ENCODE measurements around the gene GLIPR2. TPM values are rescaled to one million over a fixed set of nuclear protein-coding genes. Genes with fewer than 3 reads are reported as not detected.

GLIPR2 gene
- polyA plus RNA-seq, 2 donors = 3.7 to 8.0 TPM

GRCh38 chr9:36101916-36102741 lies 34.4 kb upstream of the GLIPR2 start:
- Histone ChIP-seq H3K9me3 (ENCODE audit: control insufficient read depth in 2 of 2, insufficient read depth in 1 of 2, low read depth in 1 of 2, low read length in 1 of 2) (no peaks in the 10 kb centered on the region), H3K27ac (ENCODE audit: low read depth in 2 of 2, low read length in 1 of 2) (no peak overlapping the region), H3K27me3 (ENCODE audit: control insufficient read depth in 1 of 2, insufficient read depth in 2 of 2, low read length in 2 of 2) (no peaks in the 10 kb centered on the region), H3K36me3 (ENCODE audit: control insufficient read depth in 2 of 2, insufficient read depth in 2 of 2, low read length in 1 of 2) (no peaks in the 10 kb centered on the region), H3K4me1 (ENCODE audit: control insufficient read depth in 2 of 2, insufficient read depth in 2 of 2, low read length in 1 of 2) (no peaks in the 10 kb centered on the region), H3K4me3 (ENCODE audit: low read depth in 1 of 2, low read length in 2 of 2) (no peak overlapping the region)
- WGBS, 2 donors = 52 to 64% methylated on average over 4 of the region's 4 CpGs

- no peak overlapping the region for H3K27ac ChIP-seq (ENCODE audit: low read depth in 2 of 2, low read length in 1 of 2)
- no peak overlapping the region for H3K4me3 ChIP-seq (ENCODE audit: low read depth in 1 of 2, low read length in 2 of 2)
- no peaks in the 10 kb centered on the region for H3K27me3 ChIP-seq (ENCODE audit: control insufficient read depth in 1 of 2, insufficient read depth in 2 of 2, low read length in 2 of 2)
- 68 to 77% methylated on average over 10 of the region's 10 CpGs for WGBS, 2 donors
- no peaks in the 10 kb centered on the region for H3K36me3 ChIP-seq (ENCODE audit: control insufficient read depth in 2 of 2, insufficient read depth in 2 of 2, low read length in 1 of 2)
- no peaks in the 10 kb centered on the region for H3K9me3 ChIP-seq (ENCODE audit: control insufficient read depth in 2 of 2, insufficient read depth in 1 of 2, low read depth in 1 of 2, low read length in 1 of 2)
- no peaks in the 10 kb centered on the region for H3K4me1 ChIP-seq (ENCODE audit: control insufficient read depth in 2 of 2, insufficient read depth in 2 of 2, low read length in 1 of 2)
These were observed 33.6 kb upstream of the GLIPR2 start for GRCh38 chr9:36102742-36103495.

DNA sequence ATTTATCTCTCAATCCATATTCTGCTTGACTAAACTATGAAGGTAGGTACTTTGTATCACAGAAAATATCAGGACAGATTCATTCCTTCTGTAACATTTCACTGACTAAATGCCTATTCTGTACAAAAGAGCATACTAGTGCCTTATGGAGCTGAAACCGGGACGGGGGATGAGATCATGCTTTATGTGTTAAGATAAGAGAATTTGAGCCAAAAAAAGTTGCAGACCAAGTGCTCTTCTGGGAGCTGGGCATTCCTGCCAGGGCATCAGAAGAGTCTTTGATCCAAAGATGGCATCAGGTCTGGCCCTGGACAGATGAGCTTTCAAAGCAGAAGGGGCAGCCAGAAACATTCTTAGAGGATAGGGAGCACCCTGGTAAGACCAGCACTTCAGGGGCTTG lies 27.5 kb upstream of the GLIPR2 start:
- no peaks in the 10 kb centered on the region for H3K27me3 ChIP-seq (ENCODE audit: control insufficient read depth in 1 of 2, insufficient read depth in 2 of 2, low read length in 2 of 2)
- H3K4me1 ChIP-seq (ENCODE audit: control insufficient read depth in 2 of 2, insufficient read depth in 2 of 2, low read length in 1 of 2) = no peaks in the 10 kb centered on the region
- no peak overlapping the region for H3K27ac ChIP-seq (ENCODE audit: low read depth in 2 of 2, low read length in 1 of 2)
- no peaks in the 10 kb centered on the region for H3K36me3 ChIP-seq (ENCODE audit: control insufficient read depth in 2 of 2, insufficient read depth in 2 of 2, low read length in 1 of 2)
- H3K9me3 ChIP-seq (ENCODE audit: control insufficient read depth in 2 of 2, insufficient read depth in 1 of 2, low read depth in 1 of 2, low read length in 1 of 2) = no peaks in the 10 kb centered on the region
- H3K4me3 ChIP-seq (ENCODE audit: low read depth in 1 of 2, low read length in 2 of 2) = no peak overlapping the region
- WGBS, 2 donors = 77 to 79% methylated on average over 2 of the region's 2 CpGs

DNA sequence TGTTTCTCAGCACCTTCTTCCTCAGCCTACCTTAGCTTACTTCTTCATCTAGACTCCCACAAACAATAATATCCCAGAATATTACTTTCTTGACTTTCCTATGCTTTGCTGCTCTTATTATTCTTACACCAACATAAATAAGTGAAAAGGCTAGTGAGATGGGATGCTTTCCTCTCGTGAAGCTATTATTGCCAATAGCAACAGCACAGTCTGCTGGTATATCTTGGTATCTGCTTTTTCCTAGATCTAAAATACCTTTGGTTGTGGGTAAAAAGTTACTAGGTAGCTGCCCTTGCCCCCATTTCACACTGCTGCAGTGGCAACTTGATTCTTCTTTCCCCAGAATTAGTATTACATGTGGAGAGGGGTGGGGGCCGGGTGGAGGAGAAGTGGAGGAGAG lies 26.1 kb upstream of the GLIPR2 start:
- Histone ChIP-seq H3K27me3 (ENCODE audit: control insufficient read depth in 1 of 2, insufficient read depth in 2 of 2, low read length in 2 of 2) (no peaks in the 10 kb centered on the region), H3K36me3 (ENCODE audit: control insufficient read depth in 2 of 2, insufficient read depth in 2 of 2, low read length in 1 of 2) (no peaks in the 10 kb centered on the region), H3K4me3 (ENCODE audit: low read depth in 1 of 2, low read length in 2 of 2) (no peak overlapping the region), H3K27ac (ENCODE audit: low read depth in 2 of 2, low read length in 1 of 2) (no peak overlapping the region), H3K9me3 (ENCODE audit: control insufficient read depth in 2 of 2, insufficient read depth in 1 of 2, low read depth in 1 of 2, low read length in 1 of 2) (no peaks in the 10 kb centered on the region), H3K4me1 (ENCODE audit: control insufficient read depth in 2 of 2, insufficient read depth in 2 of 2, low read length in 1 of 2) (no peaks in the 10 kb centered on the region)
- WGBS, 2 donors = 88 to 92% methylated on average over 2 of the region's 2 CpGs

DNA sequence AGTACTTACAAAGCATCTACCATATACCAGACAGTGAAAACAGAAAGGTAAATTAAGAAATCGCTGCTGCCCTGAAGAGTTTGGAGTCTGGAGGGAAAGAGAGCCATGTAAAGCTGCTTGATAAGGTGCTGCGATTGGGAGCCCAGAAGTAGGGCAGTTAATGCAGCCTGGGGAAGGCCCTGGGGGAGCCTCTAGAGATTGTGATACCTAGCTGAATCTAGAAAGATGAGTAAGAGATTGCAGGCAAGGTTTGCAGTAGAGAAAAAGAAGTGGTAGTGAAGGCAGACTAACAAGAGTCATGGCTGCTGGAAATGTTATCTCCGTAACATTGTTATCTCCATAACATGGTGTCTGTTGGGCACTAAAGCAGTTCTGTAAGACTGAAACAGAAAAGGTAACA lies 24.0 kb upstream of the GLIPR2 start:
- no peak overlapping the region for H3K27ac ChIP-seq (ENCODE audit: low read depth in 2 of 2, low read length in 1 of 2)
- H3K9me3 ChIP-seq (ENCODE audit: control insufficient read depth in 2 of 2, insufficient read depth in 1 of 2, low read depth in 1 of 2, low read length in 1 of 2) = no peaks in the 10 kb centered on the region
- no peak overlapping the region for H3K4me3 ChIP-seq (ENCODE audit: low read depth in 1 of 2, low read length in 2 of 2)
- H3K27me3 ChIP-seq (ENCODE audit: control insufficient read depth in 1 of 2, insufficient read depth in 2 of 2, low read length in 2 of 2) = no peaks in the 10 kb centered on the region
- 94% methylated on average over 3 of the region's 3 CpGs for WGBS, 2 donors
- no peaks in the 10 kb centered on the region for H3K4me1 ChIP-seq (ENCODE audit: control insufficient read depth in 2 of 2, insufficient read depth in 2 of 2, low read length in 1 of 2)
- no peaks in the 10 kb centered on the region for H3K36me3 ChIP-seq (ENCODE audit: control insufficient read depth in 2 of 2, insufficient read depth in 2 of 2, low read length in 1 of 2)

GRCh38 chr9:36113999-36114398 lies 22.5 kb upstream of the GLIPR2 start:
- Histone ChIP-seq H3K36me3 (ENCODE audit: control insufficient read depth in 2 of 2, insufficient read depth in 2 of 2, low read length in 1 of 2) (peaks cover 0 to 4% of the 10 kb centered on the region in 2 donors), H3K27me3 (ENCODE audit: control insufficient read depth in 1 of 2, insufficient read depth in 2 of 2, low read length in 2 of 2) (no peaks in the 10 kb centered on the region), H3K27ac (ENCODE audit: low read depth in 2 of 2, low read length in 1 of 2) (no peak overlapping the region), H3K9me3 (ENCODE audit: control insufficient read depth in 2 of 2, insufficient read depth in 1 of 2, low read depth in 1 of 2, low read length in 1 of 2) (no peaks in the 10 kb centered on the region), H3K4me3 (ENCODE audit: low read depth in 1 of 2, low read length in 2 of 2) (no peak overlapping the region), H3K4me1 (ENCODE audit: control insufficient read depth in 2 of 2, insufficient read depth in 2 of 2, low read length in 1 of 2) (no peaks in the 10 kb centered on the region)
- 79 to 83% methylated on average over 2 of the region's 2 CpGs for WGBS, 2 donors

DNA sequence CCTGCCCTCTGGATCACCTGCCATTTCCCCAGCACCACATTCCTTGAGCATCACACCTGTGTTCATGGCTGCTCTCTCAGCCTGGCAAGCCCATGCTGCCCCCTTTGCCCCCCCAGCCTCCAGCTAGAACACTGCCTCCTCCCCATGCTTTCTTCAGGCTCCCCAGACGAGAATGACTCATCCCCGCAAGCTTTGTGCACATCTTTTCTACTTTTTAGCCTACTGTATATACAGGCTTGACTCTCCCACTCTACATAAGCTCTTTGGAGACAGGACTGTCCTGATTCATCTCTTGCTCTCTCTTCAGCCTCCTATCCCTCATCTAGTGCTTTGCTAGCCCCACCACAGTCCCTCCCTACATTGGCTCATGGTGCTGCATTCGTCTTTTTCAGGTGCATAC lies 19.9 kb upstream of the GLIPR2 start:
- 82 to 88% methylated on average over 3 of the region's 3 CpGs for WGBS, 2 donors
- no peaks in the 10 kb centered on the region for H3K9me3 ChIP-seq (ENCODE audit: control insufficient read depth in 2 of 2, insufficient read depth in 1 of 2, low read depth in 1 of 2, low read length in 1 of 2)

GRCh38 chr9:36118201-36118600 lies 18.3 kb upstream of the GLIPR2 start:
- WGBS, 2 donors = 94 to 96% methylated on average over 2 of the region's 2 CpGs
- H3K4me1 ChIP-seq (ENCODE audit: control insufficient read depth in 2 of 2, insufficient read depth in 2 of 2, low read length in 1 of 2) = no peaks in the 10 kb centered on the region
- H3K36me3 ChIP-seq (ENCODE audit: control insufficient read depth in 2 of 2, insufficient read depth in 2 of 2, low read length in 1 of 2) = peaks cover 0 to 7% of the 10 kb centered on the region in 2 donors
- no peak overlapping the region for H3K4me3 ChIP-seq (ENCODE audit: low read depth in 1 of 2, low read length in 2 of 2)
- no peaks in the 10 kb centered on the region for H3K27me3 ChIP-seq (ENCODE audit: control insufficient read depth in 1 of 2, insufficient read depth in 2 of 2, low read length in 2 of 2)
- H3K27ac ChIP-seq (ENCODE audit: low read depth in 2 of 2, low read length in 1 of 2) = no peak overlapping the region
- H3K9me3 ChIP-seq (ENCODE audit: control insufficient read depth in 2 of 2, insufficient read depth in 1 of 2, low read depth in 1 of 2, low read length in 1 of 2) = no peaks in the 10 kb centered on the region

More for the DNA sequence above, 19.9 kb upstream of the GLIPR2 start:
- Histone ChIP-seq H3K27me3 (ENCODE audit: control insufficient read depth in 1 of 2, insufficient read depth in 2 of 2, low read length in 2 of 2) (no peaks in the 10 kb centered on the region), H3K4me3 (ENCODE audit: low read depth in 1 of 2, low read length in 2 of 2) (no peak overlapping the region), H3K36me3 (ENCODE audit: control insufficient read depth in 2 of 2, insufficient read depth in 2 of 2, low read length in 1 of 2) (peaks cover 0 to 4% of the 10 kb centered on the region in 2 donors), H3K27ac (ENCODE audit: low read depth in 2 of 2, low read length in 1 of 2) (no peak overlapping the region), H3K4me1 (ENCODE audit: control insufficient read depth in 2 of 2, insufficient read depth in 2 of 2, low read length in 1 of 2) (no peaks in the 10 kb centered on the region)

- no peak overlapping the region for H3K4me3 ChIP-seq (ENCODE audit: low read depth in 1 of 2, low read length in 2 of 2)
- peaks cover 0 to 7% of the 10 kb centered on the region in 2 donors for H3K36me3 ChIP-seq (ENCODE audit: control insufficient read depth in 2 of 2, insufficient read depth in 2 of 2, low read length in 1 of 2)
- no peak overlapping the region for H3K27ac ChIP-seq (ENCODE audit: low read depth in 2 of 2, low read length in 1 of 2)
- H3K4me1 ChIP-seq (ENCODE audit: control insufficient read depth in 2 of 2, insufficient read depth in 2 of 2, low read length in 1 of 2) = no peaks in the 10 kb centered on the region
- H3K9me3 ChIP-seq (ENCODE audit: control insufficient read depth in 2 of 2, insufficient read depth in 1 of 2, low read depth in 1 of 2, low read length in 1 of 2) = no peaks in the 10 kb centered on the region
- H3K27me3 ChIP-seq (ENCODE audit: control insufficient read depth in 1 of 2, insufficient read depth in 2 of 2, low read length in 2 of 2) = no peaks in the 10 kb centered on the region
- WGBS, 2 donors = 87 to 90% methylated on average over 15 of the region's 15 CpGs
These were observed 17.8 kb upstream of the GLIPR2 start for GRCh38 chr9:36118706-36119105.
